ENCODE results near the gene ATP8A2. TPM values are rescaled to one million over a fixed set of nuclear protein-coding genes. Genes with fewer than 3 reads are reported as not detected.

The ATP8A2 gene
- total and polyA plus RNA-seq, 2 of the 8 experiments (the other 6 are each of a cell fraction or from before 2014, with no cell fraction given): 2.4 to 8.3 TPM

- TF ChIP-seq E2F6 (IDR thresholded peaks at IDR 0.05): no peak
Measured at GRCh38 chr13:25489238-25489637, 117.5 kb downstream of the ATP8A2 start (continued).

Data from H1 (cell line).